ENCODE data around the gene SORBS2. TPM values are rescaled to one million over a fixed set of nuclear protein-coding genes. Genes with fewer than 3 reads are reported as not detected.

The SORBS2 gene
- total RNA-seq, 4 donors from 2014 or later, result 640 to 1,569 (median 1,016) TPM

DNA sequence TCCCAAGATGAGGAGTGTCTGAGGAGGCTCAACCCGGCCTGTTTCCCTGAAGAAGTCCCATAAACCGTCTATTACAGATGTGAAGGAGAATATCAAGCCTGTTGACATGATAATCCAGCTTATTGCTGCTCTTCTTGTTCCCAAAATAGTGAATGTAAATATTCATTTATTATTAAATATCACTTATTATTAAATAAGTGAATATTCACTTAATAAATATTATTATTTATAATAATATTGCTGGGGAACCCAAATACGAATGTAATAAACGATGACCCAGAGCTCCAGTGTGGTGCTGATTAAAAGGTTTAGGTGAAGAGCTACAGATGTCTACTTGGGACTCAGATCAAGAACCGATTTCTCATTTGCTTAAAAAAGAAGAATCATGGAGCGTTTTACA is 23.8 kb upstream of the SORBS2 start:
- peak overlapping the region in 1 of 4 donors; percentile 80 for H3K27ac ChIP-seq
- H3K4me3 ChIP-seq, result no peak overlapping the region
- no peaks in the 10 kb centered on the region for H3K36me3 ChIP-seq
- H3K4me1 ChIP-seq, result peaks cover 6 to 54% (median 20%) of the 10 kb centered on the region in 3 donors
- TF ChIP-seq EP300 (IDR thresholded peaks at IDR 0.05), result no peak
- no peak for TF ChIP-seq POLR2AphosphoS5 (IDR thresholded peaks at IDR 0.05)
- TF ChIP-seq, protein P1, sequence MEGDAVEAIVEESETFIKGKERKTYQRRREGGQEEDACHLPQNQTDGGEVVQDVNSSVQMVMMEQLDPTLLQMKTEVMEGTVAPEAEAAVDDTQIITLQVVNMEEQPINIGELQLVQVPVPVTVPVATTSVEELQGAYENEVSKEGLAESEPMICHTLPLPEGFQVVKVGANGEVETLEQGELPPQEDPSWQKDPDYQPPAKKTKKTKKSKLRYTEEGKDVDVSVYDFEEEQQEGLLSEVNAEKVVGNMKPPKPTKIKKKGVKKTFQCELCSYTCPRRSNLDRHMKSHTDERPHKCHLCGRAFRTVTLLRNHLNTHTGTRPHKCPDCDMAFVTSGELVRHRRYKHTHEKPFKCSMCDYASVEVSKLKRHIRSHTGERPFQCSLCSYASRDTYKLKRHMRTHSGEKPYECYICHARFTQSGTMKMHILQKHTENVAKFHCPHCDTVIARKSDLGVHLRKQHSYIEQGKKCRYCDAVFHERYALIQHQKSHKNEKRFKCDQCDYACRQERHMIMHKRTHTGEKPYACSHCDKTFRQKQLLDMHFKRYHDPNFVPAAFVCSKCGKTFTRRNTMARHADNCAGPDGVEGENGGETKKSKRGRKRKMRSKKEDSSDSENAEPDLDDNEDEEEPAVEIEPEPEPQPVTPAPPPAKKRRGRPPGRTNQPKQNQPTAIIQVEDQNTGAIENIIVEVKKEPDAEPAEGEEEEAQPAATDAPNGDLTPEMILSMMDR (IDR thresholded peaks at IDR 0.05), result no peak
- no peak for TF ChIP-seq POLR2A (IDR thresholded peaks at IDR 0.05)
- no peaks in the 10 kb centered on the region for H3K9me3 ChIP-seq
- 74 to 87% methylated on average over 6 of the region's 6 CpGs for WGBS, 2 donors (ENCODE audit: low coverage in 1 of 2)
- no peaks in the 10 kb centered on the region for H3K27me3 ChIP-seq
- ATAC-seq, result no peak

DNA sequence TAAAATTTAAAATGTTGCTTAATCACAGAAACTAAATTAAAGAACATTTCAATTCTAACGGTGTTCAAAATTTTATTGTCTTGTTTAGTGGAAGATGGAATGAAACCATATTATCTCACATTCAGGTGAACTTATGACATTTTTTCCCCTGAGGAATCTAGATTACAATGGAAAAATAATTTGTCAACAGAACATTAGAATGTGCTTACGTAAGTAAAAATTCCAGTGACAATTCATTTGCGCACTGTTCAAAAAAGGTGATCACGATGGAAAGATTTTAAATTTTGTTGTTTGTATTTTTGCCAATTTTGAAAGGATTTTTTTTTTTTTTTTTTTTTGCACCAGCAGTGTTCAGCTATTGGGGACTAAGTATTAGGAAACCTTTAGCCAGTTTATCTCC is 23.3 kb upstream of the SORBS2 start:
- TF ChIP-seq POLR2A (IDR thresholded peaks at IDR 0.05) (no peak), POLR2AphosphoS5 (IDR thresholded peaks at IDR 0.05) (no peak), EP300 (IDR thresholded peaks at IDR 0.05) (no peak)
- TF ChIP-seq, protein P1 (IDR thresholded peaks at IDR 0.05), result no peak
- H3K4me3 ChIP-seq, result no peak overlapping the region
- no peak for ATAC-seq
- 90 to 93% methylated on average over 4 of the region's 4 CpGs for WGBS, 2 donors (ENCODE audit: low coverage in 1 of 2)
- no peaks in the 10 kb centered on the region for H3K36me3 ChIP-seq
- no peaks in the 10 kb centered on the region for H3K27me3 ChIP-seq
- no peaks in the 10 kb centered on the region for H3K9me3 ChIP-seq
- H3K27ac ChIP-seq, result no peak overlapping the region
- H3K4me1 ChIP-seq, result peaks cover 6 to 49% (median 20%) of the 10 kb centered on the region in 3 donors

DNA sequence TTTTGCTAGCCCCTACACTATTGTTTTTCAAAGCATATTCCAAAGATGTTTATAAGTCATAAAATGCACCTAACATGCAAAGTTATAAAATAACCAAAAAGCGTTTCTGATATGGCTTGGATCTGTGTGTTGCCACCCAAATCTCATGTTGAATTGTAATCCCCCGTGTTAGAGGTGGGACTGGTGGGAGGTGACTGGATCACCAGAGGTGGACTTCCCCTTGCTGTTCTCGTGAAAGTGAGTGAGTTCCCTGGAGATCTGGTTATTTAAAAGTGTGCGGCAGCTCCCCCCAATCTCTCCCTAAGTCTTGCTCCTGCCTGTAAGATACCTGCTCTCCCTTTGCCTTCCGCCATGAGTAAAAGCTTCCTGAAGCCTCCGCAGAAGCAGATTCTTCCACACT is 22.8 kb upstream of the SORBS2 start:
- Histone ChIP-seq H3K4me3 (no peak overlapping the region), H3K27ac (no peak overlapping the region), H3K9me3 (no peaks in the 10 kb centered on the region), H3K27me3 (no peaks in the 10 kb centered on the region), H3K4me1 (peaks cover 6 to 43% (median 17%) of the 10 kb centered on the region in 3 donors), H3K36me3 (no peaks in the 10 kb centered on the region)
- TF ChIP-seq POLR2A (IDR thresholded peaks at IDR 0.05) (no peak), POLR2AphosphoS5 (IDR thresholded peaks at IDR 0.05) (no peak), EP300 (IDR thresholded peaks at IDR 0.05) (no peak)
- TF ChIP-seq, protein P1 (IDR thresholded peaks at IDR 0.05), result no peak
- 92 to 93% methylated on average over 6 of the region's 6 CpGs for WGBS, 2 donors (ENCODE audit: low coverage in 1 of 2)
- no peak for ATAC-seq

DNA sequence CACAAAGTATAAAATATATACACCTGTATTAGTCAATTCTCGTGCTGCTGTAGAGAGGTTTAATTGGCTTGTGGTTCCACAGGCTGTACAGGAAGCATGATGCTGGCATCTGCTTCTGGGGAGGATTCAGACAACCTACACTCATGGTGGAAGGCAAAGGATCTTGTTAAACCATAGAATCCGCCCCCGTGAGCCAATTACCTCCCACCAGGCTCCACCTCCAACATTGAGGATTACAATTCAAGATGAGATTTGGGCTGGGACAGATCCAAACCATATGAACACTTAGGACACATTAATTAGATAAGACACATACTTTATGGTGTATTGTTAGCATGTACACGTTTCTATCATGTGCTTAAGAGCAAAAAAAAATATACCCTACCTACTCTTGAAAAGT is 22.1 kb upstream of the SORBS2 start:
- Histone ChIP-seq H3K27ac (no peak overlapping the region), H3K36me3 (no peaks in the 10 kb centered on the region), H3K4me1 (peaks cover 6 to 36% (median 11%) of the 10 kb centered on the region in 3 donors), H3K9me3 (no peaks in the 10 kb centered on the region), H3K27me3 (no peaks in the 10 kb centered on the region), H3K4me3 (no peak overlapping the region)
- no peak for ATAC-seq
- WGBS, 2 donors (ENCODE audit: low coverage in 1 of 2), result 84 to 87% methylated on average over 4 of the region's 4 CpGs
- no peak for TF ChIP-seq EP300 (IDR thresholded peaks at IDR 0.05)
- TF ChIP-seq, protein P1 (IDR thresholded peaks at IDR 0.05), result no peak
- TF ChIP-seq POLR2AphosphoS5 (IDR thresholded peaks at IDR 0.05), result no peak
- TF ChIP-seq POLR2A (IDR thresholded peaks at IDR 0.05), result no peak

DNA sequence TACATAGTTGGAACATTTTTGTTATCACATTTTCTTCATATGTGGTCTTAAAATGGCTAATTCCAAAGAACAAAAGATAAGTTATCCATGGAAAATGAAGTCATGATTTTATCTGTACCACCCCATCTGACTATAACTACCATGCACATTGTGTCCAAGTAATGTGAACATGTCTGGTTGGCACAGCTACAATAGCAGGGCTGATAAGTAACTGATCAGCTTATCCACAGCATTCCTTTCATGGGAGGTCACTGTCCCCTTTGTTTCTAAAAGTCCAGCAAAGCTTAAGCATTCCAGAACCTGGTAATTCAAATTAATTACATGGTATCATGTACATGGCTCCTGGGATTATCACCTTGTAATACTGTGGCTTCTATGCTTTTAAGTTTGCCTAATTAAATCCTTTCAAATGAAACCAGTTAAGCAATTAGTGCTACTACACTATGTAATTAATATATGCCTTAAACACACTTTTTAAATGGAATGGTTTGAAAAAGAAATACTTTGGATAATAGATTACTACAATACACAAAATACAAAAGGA is 21.1 kb upstream of the SORBS2 start:
- peaks cover 2 to 27% (median 6%) of the 10 kb centered on the region in 3 donors for H3K4me1 ChIP-seq
- no peak overlapping the region for H3K27ac ChIP-seq
- no peaks in the 10 kb centered on the region for H3K36me3 ChIP-seq
- H3K9me3 ChIP-seq, result no peaks in the 10 kb centered on the region
- TF ChIP-seq POLR2AphosphoS5 (IDR thresholded peaks at IDR 0.05) (no peak), POLR2A (IDR thresholded peaks at IDR 0.05) (no peak), EP300 (IDR thresholded peaks at IDR 0.05) (no peak)
- TF ChIP-seq, protein P1 (IDR thresholded peaks at IDR 0.05), result no peak
- no peak overlapping the region for H3K4me3 ChIP-seq
- no peaks in the 10 kb centered on the region for H3K27me3 ChIP-seq
- no peak for ATAC-seq

Data from gastroesophageal sphincter (tissue), 4 donors.